GM23338 (cell line): ENCODE data around the gene SCYGR1. TPM values are rescaled to one million over a fixed set of nuclear protein-coding genes. Genes with fewer than 3 reads are reported as not detected.

Experiments
- ATAC-seq: fragments of 200-7000 bp; cut with Tn5 transposase; 3 replicates; pipeline ENCODE4 v1.9.1; 2020
- DNase-seq: peaks from one replicate; pipeline ENCODE4 v3.0.0-alpha.2; 2015; ENCODE audit warnings: low spot score
- H2AFZ ChIP-seq: fragments of 200-600 bp; sonication (generic); 2 replicates; pipeline ENCODE4 v1.8.0; 2016; ENCODE audit warnings: antibody characterized with exemption, mild to moderate bottlenecking, moderate library complexity
- H3F3A ChIP-seq: fragments of 200-600 bp; sonication (generic); replicated peaks from 2 replicates; pipeline ENCODE4 v1.8.0; 2017; ENCODE audit warnings: antibody characterized with exemption, mixed run types, low read depth
- H3K27ac ChIP-seq: fragments of 200-600 bp; sonication (generic); 2 replicates; pipeline ENCODE4 v1.6.1; 2016; ENCODE audit warnings: low read depth
- H3K27me3 ChIP-seq: fragments of 200-600 bp; sonication (generic); 2 replicates; pipeline ENCODE4 v1.8.0; 2016; ENCODE audit warnings: mild to moderate bottlenecking, mixed run types, moderate library complexity; ENCODE audit not compliant: insufficient read depth
- H3K36me3 ChIP-seq: fragments of 200-600 bp; sonication (generic); 2 replicates; pipeline ENCODE4 v1.8.0; 2016; ENCODE audit warnings: mild to moderate bottlenecking; ENCODE audit not compliant: insufficient read depth
- H3K4me1 ChIP-seq: fragments of 200-600 bp; sonication (generic); 2 replicates; pipeline ENCODE4 v1.8.0; 2016; ENCODE audit warnings: mild to moderate bottlenecking, moderate library complexity; ENCODE audit not compliant: insufficient read depth
- H3K4me2 ChIP-seq: fragments of 200-600 bp; sonication (generic); 2 replicates; pipeline ENCODE4 v1.7.1; 2017; ENCODE audit warnings: mixed run types
- H3K4me3 ChIP-seq: fragments of 200-600 bp; sonication (generic); 2 replicates; pipeline ENCODE4 v1.6.1; 2016; ENCODE audit warnings: mixed run types
- H3K79me2 ChIP-seq: fragments of 200-600 bp; sonication (generic); replicated peaks from 2 replicates; pipeline ENCODE4 v1.8.0; 2017; ENCODE audit warnings: mild to moderate bottlenecking; ENCODE audit not compliant: insufficient read depth
- H3K9me2 ChIP-seq: fragments of 200-600 bp; sonication (generic); 2 replicates; pipeline ENCODE4 v1.8.0; 2017; ENCODE audit not compliant: insufficient read depth
- H4K20me1 ChIP-seq: fragments of 200-600 bp; sonication (generic); replicated peaks from 2 replicates; pipeline ENCODE4 v1.8.0; 2017; ENCODE audit warnings: mild to moderate bottlenecking; ENCODE audit not compliant: insufficient read depth
- H3K27ac Mint-ChIP-seq: 2 replicates; pipeline ENCODE4 v1.8.0; 2020; ENCODE audit warnings: inconsistent platforms, mild to moderate bottlenecking, moderate library complexity, mixed read lengths
- H3K27me3 Mint-ChIP-seq: 3 replicates; pipeline ENCODE4 v1.8.0; 2022; ENCODE audit warnings: low read depth, mild to moderate bottlenecking, moderate library complexity, mixed read lengths, inconsistent platforms; ENCODE audit not compliant: insufficient read depth, poor library complexity
- H3K36me3 Mint-ChIP-seq: 3 replicates; pipeline ENCODE4 v1.8.0; 2021; ENCODE audit warnings: low read depth, mild to moderate bottlenecking, inconsistent platforms, moderate library complexity, mixed read lengths
- H3K4me1 Mint-ChIP-seq: 3 replicates; pipeline ENCODE4 v1.8.0; 2020; ENCODE audit warnings: mild to moderate bottlenecking, inconsistent platforms, mixed read lengths
- H3K4me3 Mint-ChIP-seq: 3 replicates; pipeline ENCODE4 v1.8.0; 2021; ENCODE audit warnings: moderate library complexity, mild to moderate bottlenecking, inconsistent platforms, mixed read lengths
- H3K9me3 Mint-ChIP-seq: 3 replicates; pipeline ENCODE4 v1.8.0; 2020; ENCODE audit warnings: moderate library complexity, mild to moderate bottlenecking, inconsistent platforms, mixed read lengths
- CREB1 ChIP-seq: fragments of 250-450 bp; sonication (Bioruptor Pico); IDR thresholded peaks from 2 replicates; pipeline ENCODE4 v1.5.0; 2020; ENCODE audit warnings: low read depth, mild to moderate bottlenecking, moderate library complexity
- EZH2 ChIP-seq: fragments of 200-600 bp; sonication (generic); IDR thresholded peaks from one replicate; pipeline ENCODE4 v1.8.0; 2017; ENCODE audit warnings: antibody characterized with exemption, mild to moderate bottlenecking, low read depth; ENCODE audit not compliant: unreplicated experiment
- EZH2phosphoT487 ChIP-seq: fragments of 200-600 bp; sonication (generic); IDR thresholded peaks from one replicate; pipeline ENCODE4 v1.8.1; 2018; ENCODE audit warnings: antibody characterized with exemption; ENCODE audit not compliant: unreplicated experiment
- JUNB ChIP-seq: IDR thresholded peaks from one replicate; pipeline ENCODE4 v1.6.1; 2016; ENCODE audit warnings: antibody characterized with exemption; ENCODE audit not compliant: unreplicated experiment
- NANOG ChIP-seq: IDR thresholded peaks from 2 replicates; pipeline ENCODE4 v1.6.1; 2016; ENCODE audit warnings: antibody characterized with exemption, borderline replicate concordance
- POLR2AphosphoS5 ChIP-seq: IDR thresholded peaks from 2 replicates; pipeline ENCODE4 v1.6.1; 2016; ENCODE audit warnings: antibody characterized with exemption, low read depth
- ZNF114 ChIP-seq: fragments of 250-450 bp; sonication (Bioruptor Pico); IDR thresholded peaks from 2 replicates; pipeline ENCODE4 v1.5.0; 2020; ENCODE audit warnings: mild to moderate bottlenecking, moderate library complexity
- polyA plus RNA-seq: library from polyadenylated mRNA; unstranded; fragments of >200 nt; fragmentation: Nextera tagmentation; extraction: Ambion mirVana; gene quantifications from 2 replicates; pipeline ENCODE4 v1.2.1, GENCODE V29; 2016
- total RNA-seq: library from RNA; depleted of rRNA; stranded (reverse); fragments of >200 nt; shearing (Covaris generic); gene quantifications from 2 replicates; pipeline ENCODE4 v1.2.3, GENCODE V29; 2014
- TF ChIP-seq, protein P1 (sequence below): IDR thresholded peaks from 2 replicates; pipeline ENCODE4 v1.6.1; 2016; ENCODE audit warnings: antibody characterized with exemption
- TF ChIP-seq, protein P2 (sequence below), 2 experiments: fragments of 200-600 bp in 1 of 2; sonication (generic) in 1 of 2; conservative IDR thresholded peaks; 2 replicates each; pipeline versions ENCODE4 v1.5.1 to v1.6.1; 2016 to 2017; ENCODE audit warnings: antibody characterized with exemption in 2 of 2, low read depth in 2 of 2, mild to moderate bottlenecking in 2 of 2, moderate library complexity in 1 of 2

SCYGR1 gene
- total and polyA plus RNA-seq, 2 experiments from 2014 or later, result not detected

DNA sequence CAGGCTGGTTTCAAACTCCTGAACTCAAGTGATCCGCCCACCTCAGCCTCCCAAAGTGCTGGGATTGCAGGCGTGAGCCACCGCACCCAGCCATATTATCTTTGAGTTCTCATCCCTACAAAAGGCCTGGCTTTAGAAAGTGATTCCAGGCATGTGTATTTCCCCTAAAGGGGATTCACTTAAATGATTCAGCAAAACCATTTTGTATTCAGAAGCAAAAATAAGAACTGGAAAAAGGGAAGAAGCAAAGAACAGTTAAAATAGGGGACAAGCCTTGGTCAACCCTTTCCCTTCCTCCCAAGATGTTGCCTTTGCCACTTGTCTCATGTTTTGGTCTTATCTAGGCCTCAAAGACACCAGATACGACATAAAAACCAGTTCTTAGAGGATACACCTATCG lies 19.2 kb downstream of the SCYGR1 start (continued):
- TF ChIP-seq, protein P1, sequence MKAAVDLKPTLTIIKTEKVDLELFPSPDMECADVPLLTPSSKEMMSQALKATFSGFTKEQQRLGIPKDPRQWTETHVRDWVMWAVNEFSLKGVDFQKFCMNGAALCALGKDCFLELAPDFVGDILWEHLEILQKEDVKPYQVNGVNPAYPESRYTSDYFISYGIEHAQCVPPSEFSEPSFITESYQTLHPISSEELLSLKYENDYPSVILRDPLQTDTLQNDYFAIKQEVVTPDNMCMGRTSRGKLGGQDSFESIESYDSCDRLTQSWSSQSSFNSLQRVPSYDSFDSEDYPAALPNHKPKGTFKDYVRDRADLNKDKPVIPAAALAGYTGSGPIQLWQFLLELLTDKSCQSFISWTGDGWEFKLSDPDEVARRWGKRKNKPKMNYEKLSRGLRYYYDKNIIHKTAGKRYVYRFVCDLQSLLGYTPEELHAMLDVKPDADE, result no peak
- TF ChIP-seq, protein P2, sequence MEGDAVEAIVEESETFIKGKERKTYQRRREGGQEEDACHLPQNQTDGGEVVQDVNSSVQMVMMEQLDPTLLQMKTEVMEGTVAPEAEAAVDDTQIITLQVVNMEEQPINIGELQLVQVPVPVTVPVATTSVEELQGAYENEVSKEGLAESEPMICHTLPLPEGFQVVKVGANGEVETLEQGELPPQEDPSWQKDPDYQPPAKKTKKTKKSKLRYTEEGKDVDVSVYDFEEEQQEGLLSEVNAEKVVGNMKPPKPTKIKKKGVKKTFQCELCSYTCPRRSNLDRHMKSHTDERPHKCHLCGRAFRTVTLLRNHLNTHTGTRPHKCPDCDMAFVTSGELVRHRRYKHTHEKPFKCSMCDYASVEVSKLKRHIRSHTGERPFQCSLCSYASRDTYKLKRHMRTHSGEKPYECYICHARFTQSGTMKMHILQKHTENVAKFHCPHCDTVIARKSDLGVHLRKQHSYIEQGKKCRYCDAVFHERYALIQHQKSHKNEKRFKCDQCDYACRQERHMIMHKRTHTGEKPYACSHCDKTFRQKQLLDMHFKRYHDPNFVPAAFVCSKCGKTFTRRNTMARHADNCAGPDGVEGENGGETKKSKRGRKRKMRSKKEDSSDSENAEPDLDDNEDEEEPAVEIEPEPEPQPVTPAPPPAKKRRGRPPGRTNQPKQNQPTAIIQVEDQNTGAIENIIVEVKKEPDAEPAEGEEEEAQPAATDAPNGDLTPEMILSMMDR (conservative IDR thresholded peaks at IDR 0.05; ENCODE audit: low read depth in 2 of 2), result no peak
- TF ChIP-seq EZH2 (no peak), POLR2AphosphoS5 (no peak), CREB1 (CRISPR knock-in tag) (no peak), ZNF114 (no peak)

DNA sequence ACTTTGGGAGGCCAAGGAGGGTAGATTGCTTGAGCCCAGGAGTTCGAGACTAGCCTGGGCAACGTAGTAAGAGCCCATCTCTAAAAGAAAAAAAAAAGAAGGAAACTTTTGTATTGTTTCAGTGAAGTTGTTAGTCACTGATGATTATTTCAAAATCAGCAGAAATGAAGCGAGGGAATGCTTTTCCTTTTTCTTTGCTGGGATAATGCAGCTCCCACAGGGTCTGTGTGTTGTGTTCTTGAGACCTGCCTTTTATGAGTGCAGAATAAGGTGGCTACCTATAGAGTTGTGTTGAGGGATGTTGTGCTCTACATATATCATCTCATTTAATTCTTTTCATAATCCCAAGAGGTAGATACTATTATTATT lies 20.3 kb downstream of the SCYGR1 start:
- H3K27me3 Mint-ChIP-seq, result no peaks in the 10 kb centered on the region
- Histone ChIP-seq H2AFZ (no peak overlapping the region), H3K9me2 (no peaks in the 10 kb centered on the region), H3K36me3 (no peaks in the 10 kb centered on the region), H3F3A (no peaks in the 10 kb centered on the region), H4K20me1 (no peaks in the 10 kb centered on the region), H3K79me2 (no peaks in the 10 kb centered on the region), H3K4me3 (no peak overlapping the region), H3K27me3 (no peaks in the 10 kb centered on the region), H3K4me1 (no peaks in the 10 kb centered on the region), H3K27ac (no peak overlapping the region), H3K4me2 (no peak overlapping the region)
- H3K36me3 Mint-ChIP-seq, result no peaks in the 10 kb centered on the region
- no peaks in the 10 kb centered on the region; the same call in 2 of the 3 replicates for H3K9me3 Mint-ChIP-seq
- H3K27ac Mint-ChIP-seq, result no peak overlapping the region
- TF ChIP-seq EZH2phosphoT487, result no peak
- TF ChIP-seq, protein P2 (conservative IDR thresholded peaks at IDR 0.05; ENCODE audit: low read depth in 2 of 2), result no peak
- TF ChIP-seq EZH2, result no peak
- no peak for TF ChIP-seq CREB1 (CRISPR knock-in tag)
- TF ChIP-seq POLR2AphosphoS5, result no peak
- no peak for TF ChIP-seq NANOG
- TF ChIP-seq JUNB, result no peak
- no peaks in the 10 kb centered on the region for H3K4me1 Mint-ChIP-seq
- DNase-seq, result no peak
- no peak overlapping the region for H3K4me3 Mint-ChIP-seq
- no peak for ATAC-seq
